SK-N-SH (cell line): ENCODE data around the gene DTX3. TPM values are rescaled to one million over a fixed set of nuclear protein-coding genes. Genes with fewer than 3 reads are reported as not detected.

ENCODE experiments used
- CTCF ChIA-PET: fragments of 300-600, 350-600 bp; formaldehyde crosslinking; extraction: SDS; loops from one replicate; lab custom pipeline; 2021; lab: Yijun Ruan, JAX
- POLR2A ChIA-PET: fragments of 350-600 bp; sonication (Branson Sonifier 250); formaldehyde crosslinking; extraction: SDS; loops from one replicate; lab custom pipeline; 2020; ENCODE audit warnings: antibody characterized with exemption, inconsistent platforms; lab: Yijun Ruan, JAX
- DNase-seq: peaks from one replicate; pipeline ENCODE4 v3.0.0; 2012
- H2AFZ ChIP-seq: fragments of 200-600 bp; sonication (generic); 2 replicates; pipeline ENCODE4 v1.8.1; 2016; ENCODE audit warnings: antibody characterized with exemption, mild to moderate bottlenecking, low read depth
- H3F3A ChIP-seq: fragments of 200-600 bp; sonication (generic); replicated peaks from 2 replicates; pipeline ENCODE3; 2016; ENCODE audit warnings: antibody characterized with exemption, mild to moderate bottlenecking; ENCODE audit not compliant: insufficient read depth
- H3K27ac ChIP-seq, 2 experiments: fragments of 200-500 bp in 1 of 2; fragments of 200-600 bp in 1 of 2; sonication (Bioruptor generic) in 1 of 2; sonication (generic), shearing (Covaris generic) in 1 of 2; 2 replicates each; pipeline versions ENCODE4 v1.5.1 to v1.6.1; 2014 to 2016; ENCODE audit warnings: low read depth in 2 of 2, inconsistent platforms in 1 of 2, low read length in 1 of 2, mild to moderate bottlenecking in 1 of 2, mixed read lengths in 1 of 2
- H3K27me3 ChIP-seq: fragments of 200-600 bp; sonication (generic), shearing (Covaris generic); 2 replicates; pipeline ENCODE4 v1.6.1; 2016; ENCODE audit warnings: mixed run types; ENCODE audit not compliant: insufficient read depth
- H3K36me3 ChIP-seq, 2 experiments: fragments of 200-500 bp in 1 of 2; fragments of 200-600 bp in 1 of 2; sonication (Bioruptor generic) in 1 of 2; sonication (generic) in 1 of 2; replicated peaks in 1 of 2; 2 replicates each; pipeline versions ENCODE3 to v1.5.1; 2014 to 2016; ENCODE audit warnings: low read length in 1 of 2, mild to moderate bottlenecking in 1 of 2; ENCODE audit not compliant: insufficient read depth in 2 of 2, control insufficient read depth in 1 of 2
- H3K4me1 ChIP-seq, 2 experiments: fragments of 200-500 bp in 1 of 2; fragments of 200-600 bp in 1 of 2; sonication (Bioruptor generic) in 1 of 2; sonication (generic), shearing (Covaris generic) in 1 of 2; 2 replicates each; pipeline versions ENCODE4 v1.5.1 to v1.6.1; 2014 to 2016; ENCODE audit warnings: low read depth in 1 of 2, low read length in 1 of 2, mixed run types in 1 of 2; ENCODE audit not compliant: insufficient read depth in 2 of 2, control insufficient read depth in 1 of 2
- H3K4me2 ChIP-seq: fragments of 200-600 bp; sonication (generic), shearing (Covaris generic); 2 replicates; pipeline ENCODE4 v1.6.1; 2017; ENCODE audit warnings: mixed run types
- H3K4me3 ChIP-seq, 2 experiments: fragments of 200-500 bp in 1 of 2; fragments of 200-600 bp in 1 of 2; sonication (Bioruptor generic) in 1 of 2; sonication (generic), shearing (Covaris generic) in 1 of 2; 2 replicates each; pipeline versions ENCODE4 v1.5.1 to v1.8.1; 2014 to 2016; ENCODE audit warnings: low read depth in 2 of 2, inconsistent platforms in 1 of 2, low read length in 1 of 2, mild to moderate bottlenecking in 1 of 2, mixed read lengths in 1 of 2, moderate library complexity in 1 of 2
- H3K79me2 ChIP-seq: fragments of 200-600 bp; sonication (generic); 2 replicates; pipeline ENCODE4 v1.8.1; 2017; ENCODE audit warnings: mild to moderate bottlenecking; ENCODE audit not compliant: insufficient read depth
- H3K9ac ChIP-seq: fragments of 200-600 bp; sonication (generic); 2 replicates; pipeline ENCODE4 v1.6.1; 2017; ENCODE audit warnings: mixed run types
- H3K9me2 ChIP-seq: fragments of 200-600 bp; sonication (generic); 2 replicates; pipeline ENCODE4 v1.6.1; 2017; ENCODE audit warnings: mixed run types
- H3K9me3 ChIP-seq: fragments of 200-600 bp; sonication (generic); 2 replicates; pipeline ENCODE4 v1.6.1; 2017; ENCODE audit warnings: mixed run types, mild to moderate bottlenecking, moderate library complexity
- H4K20me1 ChIP-seq: fragments of 200-600 bp; sonication (generic); 2 replicates; pipeline ENCODE4 v1.6.1; 2017; ENCODE audit warnings: mild to moderate bottlenecking, mixed run types; ENCODE audit not compliant: insufficient read depth
- CHD2 ChIP-seq: fragments of 150-350 bp; IDR thresholded peaks from 2 replicates; pipeline ENCODE4 v1.6.1; 2018; ENCODE audit warnings: low read length; ENCODE audit not compliant: partially characterized antibody
- EZH2phosphoT487 ChIP-seq: fragments of 200-600 bp; sonication (generic); IDR thresholded peaks from 2 replicates; pipeline ENCODE4 v1.6.1; 2017; ENCODE audit warnings: low read depth, mixed run types, mild to moderate bottlenecking, antibody characterized with exemption, moderate library complexity, borderline replicate concordance
- FOSL2 ChIP-seq: IDR thresholded peaks from 2 replicates; pipeline ENCODE4 v1.4.0; 2012; ENCODE audit warnings: low read depth, mild to moderate bottlenecking, moderate library complexity, borderline replicate concordance
- GABPA ChIP-seq: IDR thresholded peaks from 2 replicates; pipeline ENCODE4 v1.4.0; 2012; ENCODE audit warnings: low read depth, mild to moderate bottlenecking
- GATA2 ChIP-seq: sonication (generic); formaldehyde crosslinking; IDR thresholded peaks from 2 replicates; pipeline ENCODE4 v1.5.0; 2020; ENCODE audit warnings: mild to moderate bottlenecking, missing genetic modification reagents
- NFIC ChIP-seq: IDR thresholded peaks from 2 replicates; pipeline ENCODE4 v1.4.0; 2012; ENCODE audit warnings: borderline replicate concordance
- NRF1 ChIP-seq: IDR thresholded peaks from 2 replicates; pipeline ENCODE4 v1.6.1; 2012; ENCODE audit warnings: low read depth, mild to moderate bottlenecking, low read length
- RAD21 ChIP-seq: IDR thresholded peaks from 2 replicates; pipeline ENCODE4 v1.6.1; 2012; ENCODE audit warnings: mild to moderate bottlenecking, low read length
- REST ChIP-seq: IDR thresholded peaks from 2 replicates; pipeline ENCODE4 v1.6.1; 2012; ENCODE audit warnings: mild to moderate bottlenecking, low read depth, low read length, moderate library complexity
- SMC3 ChIP-seq: IDR thresholded peaks from 2 replicates; pipeline ENCODE4 v1.6.1; 2012; ENCODE audit warnings: low read depth, low read length, improper control_type of control experiment
- WGBS: methylation state at CpG from one replicate; pipeline ENCODE4 v1.1.6; 2017; ENCODE audit warnings: low lambda C conversion rate; 5-methylcytosine and 5-hydroxymethylcytosine counted together
- polyA plus RNA-seq, 3 experiments: library from polyadenylated mRNA; depleted of rRNA; stranded (reverse); fragments of >200 nt; gene quantifications; 2 replicates each; pipeline ENCODE4 v1.2.3, GENCODE V29; 2012
- TF ChIP-seq, protein P1 (sequence below): IDR thresholded peaks from 2 replicates; pipeline ENCODE4 v1.4.0; 2012; ENCODE audit warnings: low read depth, borderline replicate concordance

Gene DTX3
- polyA plus RNA-seq, 1 of the 3 experiments (the other 2 are of a cell fraction) = 61.2 TPM

DNA sequence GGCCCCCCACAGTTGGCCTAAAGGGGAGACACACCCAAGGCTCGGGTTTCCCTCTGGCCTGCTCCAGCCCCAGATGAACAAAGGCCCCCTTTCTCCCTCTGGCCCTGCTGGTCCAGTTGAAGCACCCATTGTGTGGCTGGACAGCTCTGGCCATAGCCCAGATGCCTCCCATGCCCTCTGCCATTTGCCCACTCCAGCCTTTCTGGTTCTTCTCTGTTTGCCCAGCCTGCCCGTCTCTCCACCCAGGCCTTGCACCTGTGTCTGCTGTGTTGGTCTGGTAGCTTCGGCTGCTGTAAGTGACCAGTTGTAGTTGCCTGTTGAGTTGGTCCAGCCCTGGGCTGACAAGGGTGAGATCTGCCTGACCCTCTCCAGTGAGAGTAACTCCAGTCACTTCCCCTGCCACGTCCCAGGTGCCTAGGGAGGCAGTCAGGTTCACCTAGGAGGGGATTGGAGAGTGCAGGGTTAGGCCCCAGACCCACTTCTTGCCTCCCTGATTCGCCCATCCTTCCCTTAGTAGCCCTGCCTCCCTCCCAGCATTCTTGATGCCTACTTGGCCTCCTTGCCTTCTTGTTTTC is 25.4 kb downstream of the DTX3 start:
- Histone ChIP-seq H3K4me3 (no peak overlapping the region), H3K27ac (no peak overlapping the region), H3K36me3 (peaks cover 0 to 2% of the 10 kb centered on the region in 2 experiments), H4K20me1 (no peaks in the 10 kb centered on the region)
- CTCF ChIA-PET = interaction anchor here (1.1 to 6.8 kb wide), 5 partner anchors 9 to 95 kb away, joined by 3 to 110 read pairs (median 25); no protein-coding TSS in a partner anchor
- DNase-seq = peak; percentile 4
- TF ChIP-seq REST (no peak), NRF1 (no peak), EZH2phosphoT487 (no peak), CHD2 (no peak), GATA2 (CRISPR knock-in tag) (no peak), NFIC (no peak), RAD21 (no peak)
- TF ChIP-seq, protein P1, sequence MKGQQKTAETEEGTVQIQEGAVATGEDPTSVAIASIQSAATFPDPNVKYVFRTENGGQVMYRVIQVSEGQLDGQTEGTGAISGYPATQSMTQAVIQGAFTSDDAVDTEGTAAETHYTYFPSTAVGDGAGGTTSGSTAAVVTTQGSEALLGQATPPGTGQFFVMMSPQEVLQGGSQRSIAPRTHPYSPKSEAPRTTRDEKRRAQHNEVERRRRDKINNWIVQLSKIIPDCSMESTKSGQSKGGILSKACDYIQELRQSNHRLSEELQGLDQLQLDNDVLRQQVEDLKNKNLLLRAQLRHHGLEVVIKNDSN = no peak
- TF ChIP-seq, all 33 proteins: peak for 0
- Histone ChIP-seq H3K9me2 (no peaks in the 10 kb centered on the region), H3F3A (peaks cover 3% of the 10 kb centered on the region), H3K4me1 (peaks cover 0 to 2% of the 10 kb centered on the region in 2 experiments; a peak in 1 of 4 replicates), H2AFZ (no peak overlapping the region), H3K4me2 (no peak overlapping the region), H3K9ac (no peak overlapping the region), H3K79me2 (no peaks in the 10 kb centered on the region), H3K9me3 (no peaks in the 10 kb centered on the region), H3K27me3 (no peaks in the 10 kb centered on the region)
- WGBS = 85% methylated on average over 5 of the region's 5 CpGs
- POLR2A ChIA-PET = no interaction called here

GRCh38 chr12:57630891-57631433 is 26.3 kb downstream of the DTX3 start:
- H4K20me1 ChIP-seq = no peaks in the 10 kb centered on the region
- no peaks in the 10 kb centered on the region for H3K79me2 ChIP-seq
- H3K4me2 ChIP-seq = no peak overlapping the region; the same call in 1 of the 2 replicates
- no peak overlapping the region for H2AFZ ChIP-seq
- no peaks in the 10 kb centered on the region for H3K9me2 ChIP-seq
- H3K36me3 ChIP-seq = peaks cover 0 to 2% of the 10 kb centered on the region in 2 experiments
- H3K4me1 ChIP-seq = peaks cover 0 to 2% of the 10 kb centered on the region in 2 experiments; a peak in 1 of 4 replicates
- H3K27ac ChIP-seq = no peak overlapping the region
- ChIA-PET CTCF (interaction anchor here (0.6 to 6.8 kb wide), 11 partner anchors 10 to 155 kb away, joined by 3 to 110 read pairs (median 3); partner anchors contain the start of gene ARHGEF25), POLR2A (interaction anchor here (0.6 kb wide), 1 partner anchor 62 kb away, joined by 3 read pairs; no protein-coding TSS in a partner anchor)
- peak; percentile 22 for DNase-seq
- TF ChIP-seq GABPA (no peak), FOSL2 (no peak), NRF1 (no peak), SMC3 (no peak)
- H3K27me3 ChIP-seq = no peaks in the 10 kb centered on the region
- 0 out of 4 replicates have a peak overlapping the region, but pooled peaks of 1 of the 2 experiments have one; percentile 85 for H3K4me3 ChIP-seq
- H3F3A ChIP-seq = peaks cover 3% of the 10 kb centered on the region
- 93% methylated on average over 4 of the region's 6 CpGs for WGBS
- no peaks in the 10 kb centered on the region for H3K9me3 ChIP-seq
- H3K9ac ChIP-seq = no peak overlapping the region
